ENCODE results near the gene NEUROD2.

GRCh38 chr17:39597372-39598046 lies 10.2 kb downstream of the NEUROD2 start:
- TF ChIP-seq ZC3H10 (CRISPR knock-in tag; IDR thresholded peaks at IDR 0.05) (no peak), ZFP3 (CRISPR knock-in tag; IDR thresholded peaks at IDR 0.05) (no peak)
